ENCODE data around the gene ARHGAP10.
"Not testable (repeated sequence)": the region's sequence is repeated elsewhere in the genome, so short reads cannot be mapped to it uniquely, and the experiment has no call there.

The ARHGAP10 gene

DNA sequence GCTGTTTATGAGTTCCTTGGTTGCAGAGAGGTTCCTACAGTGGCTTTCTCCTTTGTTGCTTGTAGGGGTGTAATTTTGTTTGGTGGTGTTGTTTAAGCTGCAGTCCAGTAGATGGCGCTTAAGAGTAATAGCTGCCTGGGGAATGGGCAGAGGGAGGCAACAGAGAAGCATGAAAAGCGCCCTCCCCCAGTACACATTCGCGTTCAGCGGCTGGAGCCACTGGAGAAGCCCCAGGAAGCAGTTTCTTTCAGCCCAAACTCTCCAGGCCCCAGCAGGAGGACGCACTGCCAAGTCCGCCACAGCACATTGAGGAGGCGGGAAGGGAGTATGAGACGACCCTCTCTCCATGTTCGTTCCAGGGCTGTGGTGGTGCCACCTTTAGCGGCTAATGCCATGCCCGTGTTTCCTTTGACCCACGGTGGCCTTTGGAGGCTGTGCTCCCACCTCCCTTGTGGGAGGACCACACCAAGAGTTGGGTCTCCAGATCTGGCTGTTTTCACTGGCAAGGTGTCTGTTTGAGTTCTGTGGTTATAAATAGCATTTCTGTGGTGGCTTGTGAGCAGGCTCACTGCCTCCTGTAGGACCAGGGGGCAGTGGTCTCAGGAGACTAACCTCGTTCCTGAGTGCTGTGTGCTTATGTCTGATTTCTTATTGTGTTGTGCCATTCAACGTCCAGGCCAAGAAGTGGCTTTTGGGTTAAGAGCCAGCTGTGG is 252.3 kb downstream of the ARHGAP10 start:
- peak; percentile 38 for DNase-seq (ENCODE audit: low spot score)

GRCh38 chr4:147984778-147985138 is 252.9 kb downstream of the ARHGAP10 start:
- DNase-seq (ENCODE audit: low spot score): no peak

- no peak for DNase-seq (ENCODE audit: low spot score)
Observed at GRCh38 chr4:147985376-147985775, 253.5 kb downstream of the ARHGAP10 start.

DNA sequence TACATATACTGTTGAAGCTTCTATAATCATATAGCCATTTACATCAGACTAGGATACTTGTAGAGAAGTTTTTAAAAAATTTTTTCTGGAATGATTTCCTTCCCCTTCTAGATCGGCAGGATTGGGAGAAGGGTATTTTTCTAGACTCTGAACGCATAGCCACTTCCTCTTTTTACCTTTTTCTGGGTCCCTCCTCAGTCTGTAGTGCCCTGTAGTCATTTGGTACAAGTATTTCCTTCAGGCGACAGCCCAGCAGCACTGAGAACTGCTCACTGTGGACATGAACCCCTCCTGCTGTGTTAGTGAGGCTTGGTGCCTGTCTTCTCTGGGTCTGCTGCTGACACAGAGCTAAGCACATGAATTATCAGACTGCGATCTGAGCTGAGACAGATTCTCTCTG is 255.4 kb downstream of the ARHGAP10 start:
- DNase-seq (ENCODE audit: low spot score): no peak

- DNase-seq (ENCODE audit: low spot score): no peak
Observed at GRCh38 chr4:147991543-147992283, 259.8 kb downstream of the ARHGAP10 start.

- DNase-seq (ENCODE audit: low spot score): no peak
Observed at GRCh38 chr4:147994076-147994475, 262.2 kb downstream of the ARHGAP10 start.

DNA sequence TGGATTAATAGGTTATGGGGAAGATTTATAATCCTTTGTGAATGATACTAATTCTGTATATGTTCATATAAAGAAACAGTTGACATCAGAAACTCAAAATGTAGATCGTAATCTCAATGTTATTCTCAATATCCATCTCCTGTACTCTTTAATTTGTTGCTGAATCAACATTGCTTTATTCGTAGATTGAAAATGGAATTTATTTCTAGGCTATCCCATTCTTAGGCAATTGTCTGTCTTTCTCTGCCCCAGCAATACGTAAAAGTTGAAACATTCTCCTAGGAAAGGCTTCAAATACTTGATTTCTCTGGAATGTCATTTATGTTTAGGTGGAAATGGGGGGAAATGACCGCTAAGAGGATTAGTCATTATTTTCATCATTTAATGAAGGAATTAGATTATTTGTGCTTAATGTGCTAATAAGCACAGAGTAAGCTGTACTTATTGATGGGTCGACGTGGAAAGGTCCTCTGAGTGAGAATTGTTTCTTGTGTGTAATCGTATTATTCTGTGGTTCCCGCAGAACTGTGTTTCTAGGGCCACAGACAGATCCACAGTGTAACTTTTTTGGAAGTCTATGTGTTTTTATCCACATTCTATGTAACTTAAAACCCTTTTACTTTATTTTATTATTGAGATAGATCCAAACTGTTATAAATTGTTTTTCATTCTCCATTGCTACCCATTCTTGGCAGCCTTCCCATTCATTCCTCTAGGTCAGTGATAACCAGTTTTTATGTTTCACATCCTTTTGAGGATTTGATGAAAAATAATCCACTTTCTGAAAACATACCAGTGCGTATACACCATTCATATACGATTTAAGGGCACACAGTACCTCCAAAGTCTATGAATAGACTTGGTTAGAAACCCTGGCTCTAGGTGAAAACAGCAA is 262.9 kb downstream of the ARHGAP10 start:
- DNase-seq (ENCODE audit: low spot score): no peak

DNA sequence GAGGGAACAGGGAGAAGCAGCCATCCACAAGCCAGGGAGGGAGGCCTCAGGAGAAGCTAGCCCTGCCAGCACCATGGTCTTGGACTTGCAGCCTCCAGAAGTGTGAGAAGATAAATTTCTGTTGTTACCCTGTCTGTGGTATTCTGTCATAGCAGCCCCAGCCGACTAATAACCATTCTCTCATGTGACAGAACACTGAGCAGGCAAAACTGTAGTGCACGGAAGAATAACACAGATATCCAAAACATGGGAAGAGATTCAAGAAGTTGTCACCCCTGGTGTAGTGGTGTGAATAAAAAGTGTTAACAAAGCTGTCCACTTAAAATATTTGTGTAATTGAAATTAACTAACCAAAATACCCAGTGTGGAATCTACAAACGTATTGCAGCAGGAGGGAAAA is 265.0 kb downstream of the ARHGAP10 start:
- no peak for DNase-seq (ENCODE audit: low spot score)

DNA sequence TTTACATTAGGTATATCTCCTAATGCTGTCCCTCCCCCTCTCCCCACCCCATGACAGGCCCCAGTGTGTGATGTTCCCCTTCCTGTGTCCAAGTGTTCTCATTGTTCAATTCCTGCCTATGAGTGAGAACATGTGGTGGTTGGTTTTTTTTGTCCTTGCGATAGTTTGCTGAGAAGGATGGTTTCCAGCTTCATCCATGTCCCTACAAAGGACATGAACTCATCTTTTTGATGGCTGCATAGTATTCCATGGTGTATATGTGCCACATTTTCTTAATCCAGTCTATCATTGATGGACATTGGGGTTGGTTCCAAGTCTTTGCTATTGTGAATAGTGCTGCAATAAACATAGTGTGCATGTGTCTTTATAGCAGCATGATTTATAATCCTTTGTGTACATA is 268.1 kb downstream of the ARHGAP10 start:
- not testable (repeated sequence) for DNase-seq (ENCODE audit: low spot score)

GRCh38 chr4:148004228-148004857 is 272.5 kb downstream of the ARHGAP10 start:
- no peak for DNase-seq (ENCODE audit: low spot score)

DNA sequence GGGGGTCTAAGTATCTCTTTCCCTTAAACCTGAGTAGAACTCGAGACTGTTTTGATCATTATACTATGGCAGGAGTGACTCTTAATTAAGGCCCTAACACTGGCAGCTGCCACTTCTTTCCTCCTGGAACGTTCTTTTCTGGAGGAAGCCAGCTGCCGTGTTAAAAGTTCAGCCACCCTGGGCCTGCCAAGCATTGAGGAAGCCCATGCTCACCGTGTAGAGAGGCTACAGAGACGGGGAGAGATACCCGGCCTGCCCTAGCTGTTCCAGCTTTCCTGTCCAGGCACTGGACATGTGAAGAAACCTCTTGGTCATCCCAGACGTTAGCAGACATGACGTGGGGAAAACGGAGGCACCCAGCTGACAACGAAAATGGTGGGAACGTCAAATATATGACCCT is 274.1 kb downstream of the ARHGAP10 start:
- DNase-seq (ENCODE audit: low spot score): no peak

DNA sequence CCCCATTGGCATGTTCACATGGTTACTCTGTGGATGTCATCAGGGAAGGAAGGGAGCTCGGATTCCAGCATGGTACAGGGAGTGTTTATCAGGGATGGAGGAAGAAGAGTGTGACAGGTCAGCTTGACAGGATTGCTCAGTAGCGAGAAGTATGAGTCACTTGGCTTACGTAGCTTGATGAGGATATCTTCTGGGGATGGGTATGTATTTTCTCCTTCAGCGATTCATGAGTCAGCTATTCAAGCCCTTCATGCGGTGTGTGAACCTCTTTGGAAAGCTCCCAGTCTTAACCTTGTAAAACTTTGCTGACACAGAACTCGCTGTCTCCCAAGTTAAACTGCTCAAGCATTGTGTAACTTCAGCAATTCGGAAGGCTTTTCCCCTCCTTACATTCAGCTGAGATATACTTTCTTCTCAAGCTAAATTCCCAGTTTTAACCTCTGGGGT is 275.4 kb downstream of the ARHGAP10 start:
- no peak for DNase-seq (ENCODE audit: low spot score)

DNA sequence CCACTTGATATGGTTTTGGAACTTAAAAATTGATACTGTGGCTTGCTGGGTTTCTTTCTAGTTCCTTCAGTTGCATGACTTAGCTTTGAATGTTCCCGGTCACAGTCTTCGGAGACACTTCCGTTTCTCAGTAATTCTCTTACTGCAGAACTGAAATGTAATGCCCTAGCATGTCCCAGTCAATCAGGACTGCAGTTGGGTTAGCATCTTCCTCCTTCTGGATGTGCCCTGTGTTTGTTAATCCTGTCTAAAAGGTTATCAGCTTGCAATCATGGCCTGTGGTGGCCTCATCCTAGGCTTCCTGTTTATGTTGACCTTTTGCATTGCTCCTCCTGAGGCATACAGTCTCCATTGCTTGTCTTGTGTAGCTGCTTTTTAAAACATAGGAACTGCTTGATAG is 275.9 kb downstream of the ARHGAP10 start:
- DNase-seq (ENCODE audit: low spot score): no peak

DNA sequence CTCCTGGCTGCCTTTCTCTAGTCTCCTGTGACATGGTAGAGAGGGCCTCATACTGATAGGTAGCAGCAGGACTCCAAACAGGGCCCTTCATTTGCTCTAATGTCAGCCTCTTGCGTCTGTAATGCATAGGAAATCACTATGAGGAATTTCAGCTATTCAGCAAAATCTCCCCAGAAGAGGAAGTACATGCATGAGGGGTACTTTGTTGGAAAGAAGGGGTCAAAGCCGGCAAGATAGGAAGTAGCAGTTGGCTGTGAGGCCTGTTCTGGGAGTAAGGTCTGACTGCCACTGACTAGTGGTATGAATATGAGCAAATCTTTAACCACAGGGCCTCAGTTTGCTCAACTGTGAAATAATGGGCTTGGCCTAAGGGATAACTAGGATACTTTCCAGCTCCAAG is 283.2 kb downstream of the ARHGAP10 start:
- DNase-seq (ENCODE audit: low spot score): no peak

DNA sequence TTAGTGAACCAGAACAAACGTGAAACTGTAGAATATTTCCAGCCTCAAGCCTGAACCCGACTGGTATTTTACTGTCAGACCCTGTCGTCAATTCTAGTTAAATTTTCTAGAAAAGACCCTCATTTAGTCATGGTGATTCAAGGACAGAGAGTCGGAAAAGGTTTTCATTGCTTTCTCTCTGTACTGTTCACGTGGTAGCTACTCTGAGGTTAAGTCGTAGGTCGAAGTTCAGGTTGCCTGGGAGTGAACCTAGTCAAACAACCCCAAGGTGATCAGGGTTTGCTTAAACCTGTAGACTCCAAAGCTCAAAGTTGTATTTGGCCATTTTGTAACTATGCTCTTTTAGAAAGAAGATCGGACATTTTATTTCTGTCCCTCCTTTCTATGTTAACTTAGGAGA is 283.6 kb downstream of the ARHGAP10 start:
- no peak for DNase-seq (ENCODE audit: low spot score)

GRCh38 chr4:148016063-148016637 is 284.3 kb downstream of the ARHGAP10 start:
- DNase-seq (ENCODE audit: low spot score): no peak

- DNase-seq (ENCODE audit: low spot score): no peak
Observed at GRCh38 chr4:148017801-148018200, 285.9 kb downstream of the ARHGAP10 start.

DNA sequence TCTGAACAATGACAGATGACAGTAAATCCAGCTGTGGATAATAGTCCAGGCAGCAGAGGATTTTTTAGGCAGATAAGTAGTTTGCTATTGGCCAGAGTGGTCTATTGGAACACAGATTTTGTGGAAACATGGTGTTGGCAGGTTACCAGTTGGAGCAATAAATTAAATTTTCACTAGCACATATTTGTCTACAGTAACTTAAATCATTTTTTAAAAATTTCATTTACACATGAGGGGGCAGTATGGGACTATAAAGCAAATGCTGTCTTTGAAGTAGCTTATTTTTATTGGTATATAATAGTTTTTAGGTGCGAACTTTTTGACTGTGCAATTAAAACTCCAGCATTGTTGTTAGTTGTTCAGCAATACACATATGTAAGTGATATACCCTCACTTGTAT is 289.8 kb downstream of the ARHGAP10 start:
- DNase-seq (ENCODE audit: low spot score): no peak

GRCh38 chr4:148022975-148023374 is 291.1 kb downstream of the ARHGAP10 start:
- no peak for DNase-seq (ENCODE audit: low spot score)

DNA sequence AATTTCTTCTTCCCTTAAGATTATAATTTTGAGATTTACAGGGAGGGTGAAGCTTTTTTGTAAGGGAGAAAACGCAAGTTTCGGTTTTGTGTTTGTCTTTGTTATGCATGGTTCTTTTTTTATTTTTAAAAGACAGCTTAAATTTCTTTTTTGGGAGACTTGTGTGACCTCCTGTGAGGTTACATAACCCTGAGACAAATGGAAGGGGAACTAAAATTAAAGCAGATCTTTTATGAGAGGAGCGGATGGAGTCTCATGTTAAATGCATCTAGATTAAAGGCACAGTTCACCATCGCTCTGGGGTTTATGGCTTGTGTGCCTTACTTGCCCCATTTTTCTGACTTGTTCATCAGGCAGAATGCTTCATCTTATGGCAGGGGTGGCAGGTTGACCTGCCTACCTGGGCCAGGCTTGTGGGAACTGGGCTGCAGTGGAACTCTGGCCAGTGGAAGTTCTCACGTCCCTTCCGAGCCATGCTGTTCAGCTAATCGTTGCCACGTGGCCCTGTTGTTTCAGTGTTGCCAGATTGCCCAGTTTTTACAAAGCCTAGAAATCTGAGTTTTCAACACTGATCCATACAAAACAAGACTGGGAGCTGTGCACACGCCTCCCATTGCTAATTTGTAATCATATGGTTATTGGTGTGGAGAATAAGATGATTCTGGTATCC is 291.8 kb downstream of the ARHGAP10 start:
- no peak for DNase-seq (ENCODE audit: low spot score)

DNA sequence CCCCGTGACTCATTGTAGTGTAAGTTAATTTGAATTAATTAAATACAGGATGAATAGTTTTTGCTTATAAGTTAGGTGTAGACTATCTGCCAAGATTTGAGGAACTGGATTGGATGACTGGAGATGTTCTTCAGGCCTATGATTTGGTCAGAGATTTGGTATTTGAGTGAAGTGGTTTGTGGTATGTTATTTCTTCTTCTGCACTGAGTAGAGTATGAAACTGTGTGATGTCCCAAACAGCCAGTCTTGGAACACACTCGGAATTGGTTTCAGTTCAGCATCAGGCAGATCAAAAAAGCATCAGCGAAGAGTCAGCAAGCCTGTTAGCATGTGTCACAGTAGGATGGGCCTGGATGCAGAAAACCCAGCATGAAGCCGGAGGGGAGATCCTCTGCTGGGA is 294.1 kb downstream of the ARHGAP10 start:
- no peak for DNase-seq (ENCODE audit: low spot score)

Measured in SK-N-DZ (cell line).